ENCODE measurements around the gene FAM20C. TPM values are rescaled to one million over a fixed set of nuclear protein-coding genes. Genes with fewer than 3 reads are reported as not detected.

FAM20C gene
- total RNA-seq, 1 experiment from 2014 or later: 62.6 TPM

- Histone ChIP-seq H3K27ac (ENCODE audit: insufficient read length, low read depth, low read length) (no peak overlapping the region), H2BK20ac (ENCODE audit: low read depth, low read length, poor library complexity, severe bottlenecking) (no peak overlapping the region), H2BK120ac (ENCODE audit: low read depth, low read length, poor library complexity, severe bottlenecking) (no peak overlapping the region), H2BK15ac (ENCODE audit: low read depth, low read length) (no peak overlapping the region), H3K14ac (ENCODE audit: insufficient read depth, low read length) (no peak overlapping the region), H3K79me2 (ENCODE audit: insufficient read depth, low read length) (no peaks in the 10 kb centered on the region), H3K27me3 (ENCODE audit: insufficient read depth, low read length) (no peaks in the 10 kb centered on the region), H2BK12ac (ENCODE audit: insufficient read length, low read depth, low read length) (no peak overlapping the region), H2BK5ac (ENCODE audit: insufficient read length, low read length) (no peak overlapping the region), H3K18ac (ENCODE audit: insufficient read length, low read depth, low read length) (no peak overlapping the region), H3K4me1 (ENCODE audit: insufficient read depth, low read length) (no peaks in the 10 kb centered on the region), H4K91ac (ENCODE audit: insufficient read length, low read depth, low read length) (no peak overlapping the region), H3K9ac (ENCODE audit: extremely low read depth, insufficient read length, low read length) (no peak overlapping the region), H2AK5ac (ENCODE audit: insufficient read length, low read length) (no peak overlapping the region), H3K4me2 (ENCODE audit: insufficient read depth, insufficient read length, low read length) (no peak overlapping the region), H3K23ac (ENCODE audit: insufficient read length, low read depth, low read length) (no peak overlapping the region), H2AFZ (ENCODE audit: low read length) (no peak overlapping the region), H4K20me1 (ENCODE audit: control insufficient read depth, insufficient read depth, insufficient read length) (no peaks in the 10 kb centered on the region), H4K5ac (ENCODE audit: insufficient read length, low read depth, low read length) (no peak overlapping the region), H3K9me3 (ENCODE audit: control insufficient read depth, low read depth, low read length) (peaks cover 3% of the 10 kb centered on the region), H3K23me2 (ENCODE audit: insufficient read length, low read depth, low read length, poor library complexity, severe bottlenecking) (peaks cover 2% of the 10 kb centered on the region), H3T11ph (ENCODE audit: low read length) (no peak overlapping the region), H3K4ac (ENCODE audit: low read depth, low read length) (no peak overlapping the region), H3K79me1 (ENCODE audit: insufficient read depth, low read depth, low read length, poor library complexity, severe bottlenecking) (no peaks in the 10 kb centered on the region), H4K8ac (replicated peaks; ENCODE audit: insufficient read length, low read depth, low read length) (no peak overlapping the region), H3K56ac (ENCODE audit: insufficient read length, low read depth, low read length) (no peak overlapping the region)
- TF ChIP-seq CTCF (conservative IDR thresholded peaks at IDR 0.05): no peak
- DNase-seq: no peak
- peaks cover 14 to 17% of the 10 kb centered on the region in 2 experiments for H3K9me3 Mint-ChIP-seq
- H3K36me3 Mint-ChIP-seq (ENCODE audit: insufficient read depth in 1 of 3, low read depth in 3 of 3): peaks cover 54 to 70% (median 68%) of the 10 kb centered on the region in 3 experiments
- no peaks in the 10 kb centered on the region for H3K27me3 Mint-ChIP-seq (ENCODE audit: low read depth)
- no peaks in the 10 kb centered on the region for H3K4me1 Mint-ChIP-seq
- no CpG with 5 or more reads among the region's 15 CpGs for WGBS (ENCODE audit: extremely low coverage, insufficient read length, low lambda C conversion rate)
- no peak overlapping the region; a peak in 1 of 7 replicates for H3K27ac Mint-ChIP-seq
- no peak overlapping the region for H3K4me3 Mint-ChIP-seq
Observed at GRCh38 chr7:250523-250922, 58.2 kb downstream of the FAM20C start.
